GM12864 (cell line): ENCODE results near the gene PDLIM4.

ENCODE experiments used
- DNase-seq: peaks from one replicate; pipeline ENCODE4 v3.0.0-alpha.2; 2011; ENCODE audit warnings: low read depth
- H3K4me3 ChIP-seq: 2 replicates; pipeline ENCODE4 v1.5.1; 2011; ENCODE audit warnings: mild to moderate bottlenecking, low read depth, low read length, control low read depth
- TF ChIP-seq, protein P1 (sequence below): IDR thresholded peaks from 2 replicates; pipeline ENCODE4 v1.5.1; 2011; ENCODE audit warnings: low read depth, mild to moderate bottlenecking, moderate library complexity, low read length, control low read depth, inconsistent platforms; ENCODE audit errors: missing control alignments

PDLIM4 gene

DNA sequence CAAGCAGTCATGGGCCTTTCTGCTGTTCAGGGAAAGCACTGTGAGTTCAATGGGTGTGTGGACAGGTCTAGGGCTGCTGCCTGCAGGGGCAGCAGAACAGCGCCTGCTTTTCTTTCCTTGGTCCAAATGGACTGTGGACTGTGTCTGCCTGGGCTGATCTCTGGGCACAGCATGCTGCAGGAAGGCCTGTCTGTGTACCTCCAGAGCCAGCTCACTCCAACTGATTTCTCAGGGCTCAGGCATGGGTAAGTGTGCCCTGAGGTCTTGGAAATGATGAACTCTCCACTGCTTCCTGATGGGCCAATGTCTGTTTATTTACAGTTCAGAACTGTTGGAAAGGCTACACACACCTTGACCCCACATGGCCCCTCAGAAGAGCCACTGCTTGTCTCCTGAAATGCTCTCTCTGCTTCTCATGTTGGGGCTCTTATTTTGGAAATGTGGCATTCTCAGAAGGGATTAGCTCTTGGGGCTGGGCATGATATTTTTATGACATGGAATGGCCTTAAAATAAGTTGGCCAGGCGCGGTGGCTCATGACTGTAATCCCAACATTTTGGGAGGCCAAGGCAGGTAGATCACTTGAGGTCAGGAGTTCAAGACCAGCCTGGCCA is 63.7 kb downstream of the PDLIM4 start:
- DNase-seq, result no peak
- TF ChIP-seq, protein P1, sequence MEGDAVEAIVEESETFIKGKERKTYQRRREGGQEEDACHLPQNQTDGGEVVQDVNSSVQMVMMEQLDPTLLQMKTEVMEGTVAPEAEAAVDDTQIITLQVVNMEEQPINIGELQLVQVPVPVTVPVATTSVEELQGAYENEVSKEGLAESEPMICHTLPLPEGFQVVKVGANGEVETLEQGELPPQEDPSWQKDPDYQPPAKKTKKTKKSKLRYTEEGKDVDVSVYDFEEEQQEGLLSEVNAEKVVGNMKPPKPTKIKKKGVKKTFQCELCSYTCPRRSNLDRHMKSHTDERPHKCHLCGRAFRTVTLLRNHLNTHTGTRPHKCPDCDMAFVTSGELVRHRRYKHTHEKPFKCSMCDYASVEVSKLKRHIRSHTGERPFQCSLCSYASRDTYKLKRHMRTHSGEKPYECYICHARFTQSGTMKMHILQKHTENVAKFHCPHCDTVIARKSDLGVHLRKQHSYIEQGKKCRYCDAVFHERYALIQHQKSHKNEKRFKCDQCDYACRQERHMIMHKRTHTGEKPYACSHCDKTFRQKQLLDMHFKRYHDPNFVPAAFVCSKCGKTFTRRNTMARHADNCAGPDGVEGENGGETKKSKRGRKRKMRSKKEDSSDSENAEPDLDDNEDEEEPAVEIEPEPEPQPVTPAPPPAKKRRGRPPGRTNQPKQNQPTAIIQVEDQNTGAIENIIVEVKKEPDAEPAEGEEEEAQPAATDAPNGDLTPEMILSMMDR, result no peak
- no peak overlapping the region for H3K4me3 ChIP-seq

DNA sequence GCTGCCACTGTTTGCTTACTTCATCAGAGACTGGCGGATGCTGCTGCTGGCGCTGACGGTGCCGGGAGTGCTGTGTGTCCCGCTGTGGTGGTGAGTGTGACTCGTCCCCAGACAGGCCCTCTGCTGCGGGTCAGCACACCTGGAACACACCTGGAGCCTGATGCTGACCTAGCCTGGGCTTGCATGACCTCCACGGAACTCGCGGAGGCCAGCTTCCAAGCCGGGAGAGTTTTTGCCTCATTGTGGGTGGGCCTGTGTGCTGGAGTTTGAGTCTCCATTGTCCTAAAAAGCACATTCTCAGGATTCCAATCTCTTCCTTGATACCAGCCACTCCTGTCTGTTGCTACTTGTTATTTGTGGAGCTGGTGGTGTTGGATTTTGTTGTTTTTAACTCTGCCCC is 64.8 kb downstream of the PDLIM4 start:
- TF ChIP-seq, protein P1, result no peak
- no peak overlapping the region for H3K4me3 ChIP-seq
- no peak for DNase-seq
